SK-N-SH treated with all-trans-retinoic acid at 6 μM for 48 hours (cell line): Measurements from ENCODE around the gene CPA1.

ENCODE experiments used
- ARNTL ChIP-seq: fragments of 450-650 bp; formaldehyde crosslinking; IDR thresholded peaks from 2 replicates; pipeline ENCODE4 v1.5.0; 2020; ENCODE audit warnings: low read depth, mild to moderate bottlenecking, moderate library complexity, borderline replicate concordance
- GLIS3 ChIP-seq: fragments of 250-450 bp; sonication (Bioruptor Pico); IDR thresholded peaks from 2 replicates; pipeline ENCODE4 v1.5.0; 2020; ENCODE audit warnings: mild to moderate bottlenecking, moderate library complexity
- ISL1 ChIP-seq: fragments of 250-450 bp; sonication (Bioruptor Pico); IDR thresholded peaks from 2 replicates; pipeline ENCODE4 v2.1.2; 2022; ENCODE audit warnings: mild to moderate bottlenecking, moderate library complexity
- TOX ChIP-seq: fragments of 250-450 bp; sonication (Bioruptor Pico); IDR thresholded peaks from 2 replicates; pipeline ENCODE4 v1.8.0; 2021; ENCODE audit warnings: mild to moderate bottlenecking, moderate library complexity, borderline replicate concordance
- ZFP3 ChIP-seq: fragments of 250-450 bp; sonication (Bioruptor Pico); IDR thresholded peaks from 2 replicates; pipeline ENCODE4 v1.5.0; 2020; ENCODE audit warnings: mild to moderate bottlenecking, moderate library complexity
- ZFP30 ChIP-seq: fragments of 450-650 bp; formaldehyde crosslinking; IDR thresholded peaks from 2 replicates; pipeline ENCODE4 v1.5.0; 2022; ENCODE audit warnings: mild to moderate bottlenecking, moderate library complexity
- ZNF8 ChIP-seq: fragments of 450-650 bp; formaldehyde crosslinking; IDR thresholded peaks from 2 replicates; pipeline ENCODE4 v1.5.0; 2020; ENCODE audit warnings: mild to moderate bottlenecking, moderate library complexity
- TF ChIP-seq, protein P1 (sequence below): fragments of 250-450 bp; sonication (Bioruptor Pico); IDR thresholded peaks from 2 replicates; pipeline ENCODE4 v1.8.0; 2020; ENCODE audit warnings: mild to moderate bottlenecking, moderate library complexity, borderline replicate concordance

DNA sequence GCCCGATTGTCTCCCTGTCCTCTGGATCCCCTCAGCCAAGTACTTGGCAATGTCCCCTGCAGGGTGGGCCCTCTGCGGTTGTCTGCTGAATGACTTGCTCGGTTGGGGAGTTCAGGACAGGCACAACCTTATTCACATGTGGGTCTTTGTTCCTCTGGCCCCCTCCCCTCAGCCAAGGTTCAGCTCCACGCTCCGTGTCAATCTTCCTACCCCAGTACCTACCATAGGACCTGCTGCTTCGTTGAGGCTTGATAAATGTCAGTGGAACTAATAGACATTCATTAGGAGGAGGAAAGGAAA is 28.6 kb upstream of the CPA1 start:
- TF ChIP-seq TOX (CRISPR knock-in tag) = no peak
- no peak for TF ChIP-seq ZFP30
- no peak for TF ChIP-seq ZFP3 (CRISPR knock-in tag)
- TF ChIP-seq ARNTL (CRISPR knock-in tag) = no peak
- no peak for TF ChIP-seq ISL1 (CRISPR knock-in tag)
- TF ChIP-seq, protein P1, sequence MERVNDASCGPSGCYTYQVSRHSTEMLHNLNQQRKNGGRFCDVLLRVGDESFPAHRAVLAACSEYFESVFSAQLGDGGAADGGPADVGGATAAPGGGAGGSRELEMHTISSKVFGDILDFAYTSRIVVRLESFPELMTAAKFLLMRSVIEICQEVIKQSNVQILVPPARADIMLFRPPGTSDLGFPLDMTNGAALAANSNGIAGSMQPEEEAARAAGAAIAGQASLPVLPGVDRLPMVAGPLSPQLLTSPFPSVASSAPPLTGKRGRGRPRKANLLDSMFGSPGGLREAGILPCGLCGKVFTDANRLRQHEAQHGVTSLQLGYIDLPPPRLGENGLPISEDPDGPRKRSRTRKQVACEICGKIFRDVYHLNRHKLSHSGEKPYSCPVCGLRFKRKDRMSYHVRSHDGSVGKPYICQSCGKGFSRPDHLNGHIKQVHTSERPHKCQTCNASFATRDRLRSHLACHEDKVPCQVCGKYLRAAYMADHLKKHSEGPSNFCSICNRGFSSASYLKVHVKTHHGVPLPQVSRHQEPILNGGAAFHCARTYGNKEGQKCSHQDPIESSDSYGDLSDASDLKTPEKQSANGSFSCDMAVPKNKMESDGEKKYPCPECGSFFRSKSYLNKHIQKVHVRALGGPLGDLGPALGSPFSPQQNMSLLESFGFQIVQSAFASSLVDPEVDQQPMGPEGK (CRISPR knock-in tag) = no peak
- no peak for TF ChIP-seq ZNF8 (CRISPR knock-in tag)
- TF ChIP-seq GLIS3 (CRISPR knock-in tag) = no peak
